GM23338 (cell line): ENCODE data around the gene OR14I1. TPM values are rescaled to one million over a fixed set of nuclear protein-coding genes. Genes with fewer than 3 reads are reported as not detected.

Source experiments
- ATAC-seq: fragments of 200-7000 bp; cut with Tn5 transposase; 3 replicates; pipeline ENCODE4 v1.9.1; 2020
- DNase-seq: peaks from one replicate; pipeline ENCODE4 v3.0.0-alpha.2; 2015; ENCODE audit warnings: low spot score
- H2AFZ ChIP-seq: fragments of 200-600 bp; sonication (generic); 2 replicates; pipeline ENCODE4 v1.8.0; 2016; ENCODE audit warnings: antibody characterized with exemption, mild to moderate bottlenecking, moderate library complexity
- H3F3A ChIP-seq: fragments of 200-600 bp; sonication (generic); replicated peaks from 2 replicates; pipeline ENCODE4 v1.8.0; 2017; ENCODE audit warnings: antibody characterized with exemption, mixed run types, low read depth
- H3K27ac ChIP-seq: fragments of 200-600 bp; sonication (generic); 2 replicates; pipeline ENCODE4 v1.6.1; 2016; ENCODE audit warnings: low read depth
- H3K27me3 ChIP-seq: fragments of 200-600 bp; sonication (generic); 2 replicates; pipeline ENCODE4 v1.8.0; 2016; ENCODE audit warnings: mild to moderate bottlenecking, mixed run types, moderate library complexity; ENCODE audit not compliant: insufficient read depth
- H3K36me3 ChIP-seq: fragments of 200-600 bp; sonication (generic); 2 replicates; pipeline ENCODE4 v1.8.0; 2016; ENCODE audit warnings: mild to moderate bottlenecking; ENCODE audit not compliant: insufficient read depth
- H3K4me1 ChIP-seq: fragments of 200-600 bp; sonication (generic); 2 replicates; pipeline ENCODE4 v1.8.0; 2016; ENCODE audit warnings: mild to moderate bottlenecking, moderate library complexity; ENCODE audit not compliant: insufficient read depth
- H3K4me2 ChIP-seq: fragments of 200-600 bp; sonication (generic); 2 replicates; pipeline ENCODE4 v1.7.1; 2017; ENCODE audit warnings: mixed run types
- H3K4me3 ChIP-seq: fragments of 200-600 bp; sonication (generic); 2 replicates; pipeline ENCODE4 v1.6.1; 2016; ENCODE audit warnings: mixed run types
- H3K79me2 ChIP-seq: fragments of 200-600 bp; sonication (generic); replicated peaks from 2 replicates; pipeline ENCODE4 v1.8.0; 2017; ENCODE audit warnings: mild to moderate bottlenecking; ENCODE audit not compliant: insufficient read depth
- H3K9me2 ChIP-seq: fragments of 200-600 bp; sonication (generic); 2 replicates; pipeline ENCODE4 v1.8.0; 2017; ENCODE audit not compliant: insufficient read depth
- H4K20me1 ChIP-seq: fragments of 200-600 bp; sonication (generic); replicated peaks from 2 replicates; pipeline ENCODE4 v1.8.0; 2017; ENCODE audit warnings: mild to moderate bottlenecking; ENCODE audit not compliant: insufficient read depth
- H3K27ac Mint-ChIP-seq: 2 replicates; pipeline ENCODE4 v1.8.0; 2020; ENCODE audit warnings: inconsistent platforms, mild to moderate bottlenecking, moderate library complexity, mixed read lengths
- H3K27me3 Mint-ChIP-seq: 3 replicates; pipeline ENCODE4 v1.8.0; 2022; ENCODE audit warnings: low read depth, mild to moderate bottlenecking, moderate library complexity, mixed read lengths, inconsistent platforms; ENCODE audit not compliant: insufficient read depth, poor library complexity
- H3K36me3 Mint-ChIP-seq: 3 replicates; pipeline ENCODE4 v1.8.0; 2021; ENCODE audit warnings: low read depth, mild to moderate bottlenecking, inconsistent platforms, moderate library complexity, mixed read lengths
- H3K4me1 Mint-ChIP-seq: 3 replicates; pipeline ENCODE4 v1.8.0; 2020; ENCODE audit warnings: mild to moderate bottlenecking, inconsistent platforms, mixed read lengths
- H3K4me3 Mint-ChIP-seq: 3 replicates; pipeline ENCODE4 v1.8.0; 2021; ENCODE audit warnings: moderate library complexity, mild to moderate bottlenecking, inconsistent platforms, mixed read lengths
- H3K9me3 Mint-ChIP-seq: 3 replicates; pipeline ENCODE4 v1.8.0; 2020; ENCODE audit warnings: moderate library complexity, mild to moderate bottlenecking, inconsistent platforms, mixed read lengths
- CREB1 ChIP-seq: fragments of 250-450 bp; sonication (Bioruptor Pico); IDR thresholded peaks from 2 replicates; pipeline ENCODE4 v1.5.0; 2020; ENCODE audit warnings: low read depth, mild to moderate bottlenecking, moderate library complexity
- ETS1 ChIP-seq: IDR thresholded peaks from 2 replicates; pipeline ENCODE4 v1.6.1; 2016; ENCODE audit warnings: antibody characterized with exemption
- EZH2 ChIP-seq: fragments of 200-600 bp; sonication (generic); IDR thresholded peaks from one replicate; pipeline ENCODE4 v1.8.0; 2017; ENCODE audit warnings: antibody characterized with exemption, mild to moderate bottlenecking, low read depth; ENCODE audit not compliant: unreplicated experiment
- EZH2phosphoT487 ChIP-seq: fragments of 200-600 bp; sonication (generic); IDR thresholded peaks from one replicate; pipeline ENCODE4 v1.8.1; 2018; ENCODE audit warnings: antibody characterized with exemption; ENCODE audit not compliant: unreplicated experiment
- JUNB ChIP-seq: IDR thresholded peaks from one replicate; pipeline ENCODE4 v1.6.1; 2016; ENCODE audit warnings: antibody characterized with exemption; ENCODE audit not compliant: unreplicated experiment
- NANOG ChIP-seq: IDR thresholded peaks from 2 replicates; pipeline ENCODE4 v1.6.1; 2016; ENCODE audit warnings: antibody characterized with exemption, borderline replicate concordance
- POLR2AphosphoS5 ChIP-seq: IDR thresholded peaks from 2 replicates; pipeline ENCODE4 v1.6.1; 2016; ENCODE audit warnings: antibody characterized with exemption, low read depth
- STAT1 ChIP-seq: IDR thresholded peaks from one replicate; pipeline ENCODE4 v1.6.1; 2016; ENCODE audit warnings: antibody characterized with exemption; ENCODE audit not compliant: unreplicated experiment
- ZNF114 ChIP-seq: fragments of 250-450 bp; sonication (Bioruptor Pico); IDR thresholded peaks from 2 replicates; pipeline ENCODE4 v1.5.0; 2020; ENCODE audit warnings: mild to moderate bottlenecking, moderate library complexity
- ZNF331 ChIP-seq: fragments of 250-450 bp; sonication (Bioruptor Pico); IDR thresholded peaks from 2 replicates; pipeline ENCODE4 v1.5.0; 2020; ENCODE audit warnings: low read depth, mild to moderate bottlenecking, moderate library complexity
- ZNF462 ChIP-seq: fragments of 250-450 bp; sonication (Bioruptor Pico); IDR thresholded peaks from 2 replicates; pipeline ENCODE4 v1.5.0; 2020; ENCODE audit warnings: mild to moderate bottlenecking, moderate library complexity
- polyA plus RNA-seq: library from polyadenylated mRNA; unstranded; fragments of >200 nt; fragmentation: Nextera tagmentation; extraction: Ambion mirVana; gene quantifications from 2 replicates; pipeline ENCODE4 v1.2.1, GENCODE V29; 2016
- total RNA-seq: library from RNA; depleted of rRNA; stranded (reverse); fragments of >200 nt; shearing (Covaris generic); gene quantifications from 2 replicates; pipeline ENCODE4 v1.2.3, GENCODE V29; 2014
- TF ChIP-seq, protein P1 (sequence below): IDR thresholded peaks from one replicate; pipeline ENCODE4 v1.6.1; 2018; ENCODE audit warnings: antibody characterized with exemption; ENCODE audit not compliant: unreplicated experiment
- TF ChIP-seq, protein P2 (sequence below), 2 experiments: fragments of 200-600 bp in 1 of 2; sonication (generic) in 1 of 2; conservative IDR thresholded peaks; 2 replicates each; pipeline versions ENCODE4 v1.5.1 to v1.6.1; 2016 to 2017; ENCODE audit warnings: antibody characterized with exemption in 2 of 2, low read depth in 2 of 2, mild to moderate bottlenecking in 2 of 2, moderate library complexity in 1 of 2

Gene OR14I1
- total and polyA plus RNA-seq, 2 experiments from 2014 or later = not detected

DNA sequence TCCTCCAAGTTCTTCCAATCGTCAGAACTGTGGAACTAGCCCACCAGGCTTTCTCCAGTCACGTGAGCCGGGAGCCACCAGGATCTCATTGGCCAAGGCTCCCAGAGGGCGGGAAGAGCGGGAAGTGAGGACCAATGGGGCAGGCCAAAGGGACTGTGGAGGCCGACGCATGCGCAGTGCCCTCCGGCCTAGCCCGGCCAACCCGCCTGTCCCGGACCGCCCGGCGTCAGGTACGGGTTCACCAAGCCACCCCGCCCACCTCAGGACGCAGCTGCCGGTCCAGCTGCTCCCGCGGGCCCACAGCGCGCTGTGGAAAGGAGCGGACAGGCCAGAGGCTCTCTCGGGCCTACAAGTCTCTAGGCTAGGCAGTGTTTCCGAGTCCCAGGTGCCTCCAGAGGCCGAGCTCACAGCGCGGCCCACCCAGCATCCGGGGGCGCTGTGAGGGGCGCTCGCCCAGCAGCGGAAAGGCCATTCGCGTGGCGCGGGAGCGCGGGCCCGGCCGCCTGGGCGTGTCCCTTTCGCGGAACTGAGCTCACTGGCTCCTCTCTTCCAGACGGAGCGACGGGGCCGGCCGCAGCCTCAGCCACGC lies 10.9 kb downstream of the OR14I1 start:
- Histone ChIP-seq H3K4me1 (no peaks in the 10 kb centered on the region), H3K79me2 (no peaks in the 10 kb centered on the region), H3K9me2 (no peaks in the 10 kb centered on the region), H2AFZ (no peak overlapping the region), H4K20me1 (no peaks in the 10 kb centered on the region), H3F3A (no peaks in the 10 kb centered on the region), H3K4me3 (no peak overlapping the region), H3K36me3 (no peaks in the 10 kb centered on the region; the same call in 1 of the 2 replicates), H3K27me3 (no peaks in the 10 kb centered on the region), H3K4me2 (no peak overlapping the region), H3K27ac (no peak overlapping the region)
- TF ChIP-seq ZNF114 = no peak
- no peak for TF ChIP-seq NANOG
- TF ChIP-seq, protein P1, sequence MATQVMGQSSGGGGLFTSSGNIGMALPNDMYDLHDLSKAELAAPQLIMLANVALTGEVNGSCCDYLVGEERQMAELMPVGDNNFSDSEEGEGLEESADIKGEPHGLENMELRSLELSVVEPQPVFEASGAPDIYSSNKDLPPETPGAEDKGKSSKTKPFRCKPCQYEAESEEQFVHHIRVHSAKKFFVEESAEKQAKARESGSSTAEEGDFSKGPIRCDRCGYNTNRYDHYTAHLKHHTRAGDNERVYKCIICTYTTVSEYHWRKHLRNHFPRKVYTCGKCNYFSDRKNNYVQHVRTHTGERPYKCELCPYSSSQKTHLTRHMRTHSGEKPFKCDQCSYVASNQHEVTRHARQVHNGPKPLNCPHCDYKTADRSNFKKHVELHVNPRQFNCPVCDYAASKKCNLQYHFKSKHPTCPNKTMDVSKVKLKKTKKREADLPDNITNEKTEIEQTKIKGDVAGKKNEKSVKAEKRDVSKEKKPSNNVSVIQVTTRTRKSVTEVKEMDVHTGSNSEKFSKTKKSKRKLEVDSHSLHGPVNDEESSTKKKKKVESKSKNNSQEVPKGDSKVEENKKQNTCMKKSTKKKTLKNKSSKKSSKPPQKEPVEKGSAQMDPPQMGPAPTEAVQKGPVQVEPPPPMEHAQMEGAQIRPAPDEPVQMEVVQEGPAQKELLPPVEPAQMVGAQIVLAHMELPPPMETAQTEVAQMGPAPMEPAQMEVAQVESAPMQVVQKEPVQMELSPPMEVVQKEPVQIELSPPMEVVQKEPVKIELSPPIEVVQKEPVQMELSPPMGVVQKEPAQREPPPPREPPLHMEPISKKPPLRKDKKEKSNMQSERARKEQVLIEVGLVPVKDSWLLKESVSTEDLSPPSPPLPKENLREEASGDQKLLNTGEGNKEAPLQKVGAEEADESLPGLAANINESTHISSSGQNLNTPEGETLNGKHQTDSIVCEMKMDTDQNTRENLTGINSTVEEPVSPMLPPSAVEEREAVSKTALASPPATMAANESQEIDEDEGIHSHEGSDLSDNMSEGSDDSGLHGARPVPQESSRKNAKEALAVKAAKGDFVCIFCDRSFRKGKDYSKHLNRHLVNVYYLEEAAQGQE = no peak
- TF ChIP-seq ZNF462 (CRISPR knock-in tag) = no peak
- TF ChIP-seq JUNB = no peak
- no peak for TF ChIP-seq ETS1
- TF ChIP-seq, protein P2, sequence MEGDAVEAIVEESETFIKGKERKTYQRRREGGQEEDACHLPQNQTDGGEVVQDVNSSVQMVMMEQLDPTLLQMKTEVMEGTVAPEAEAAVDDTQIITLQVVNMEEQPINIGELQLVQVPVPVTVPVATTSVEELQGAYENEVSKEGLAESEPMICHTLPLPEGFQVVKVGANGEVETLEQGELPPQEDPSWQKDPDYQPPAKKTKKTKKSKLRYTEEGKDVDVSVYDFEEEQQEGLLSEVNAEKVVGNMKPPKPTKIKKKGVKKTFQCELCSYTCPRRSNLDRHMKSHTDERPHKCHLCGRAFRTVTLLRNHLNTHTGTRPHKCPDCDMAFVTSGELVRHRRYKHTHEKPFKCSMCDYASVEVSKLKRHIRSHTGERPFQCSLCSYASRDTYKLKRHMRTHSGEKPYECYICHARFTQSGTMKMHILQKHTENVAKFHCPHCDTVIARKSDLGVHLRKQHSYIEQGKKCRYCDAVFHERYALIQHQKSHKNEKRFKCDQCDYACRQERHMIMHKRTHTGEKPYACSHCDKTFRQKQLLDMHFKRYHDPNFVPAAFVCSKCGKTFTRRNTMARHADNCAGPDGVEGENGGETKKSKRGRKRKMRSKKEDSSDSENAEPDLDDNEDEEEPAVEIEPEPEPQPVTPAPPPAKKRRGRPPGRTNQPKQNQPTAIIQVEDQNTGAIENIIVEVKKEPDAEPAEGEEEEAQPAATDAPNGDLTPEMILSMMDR (conservative IDR thresholded peaks at IDR 0.05; ENCODE audit: low read depth in 2 of 2) = no peak
- TF ChIP-seq POLR2AphosphoS5 = no peak
- TF ChIP-seq EZH2 = no peak
- TF ChIP-seq EZH2phosphoT487 = no peak
- no peak for TF ChIP-seq ZNF331
- TF ChIP-seq CREB1 (CRISPR knock-in tag) = no peak
- no peak for TF ChIP-seq STAT1
- no peak overlapping the region for H3K27ac Mint-ChIP-seq
- DNase-seq (no peak), ATAC-seq (no peak)
- peaks cover 45% of the 10 kb centered on the region for H3K36me3 Mint-ChIP-seq
- peaks cover 2% of the 10 kb centered on the region for H3K27me3 Mint-ChIP-seq
- H3K4me1 Mint-ChIP-seq = no peaks in the 10 kb centered on the region
- H3K9me3 Mint-ChIP-seq = peaks cover 96% of the 10 kb centered on the region
- no peak overlapping the region for H3K4me3 Mint-ChIP-seq
